CD4-positive, alpha-beta memory T cell (primary cell): Measurements from ENCODE around the gene PYROXD2. TPM values are rescaled to one million over a fixed set of nuclear protein-coding genes. Genes with fewer than 3 reads are reported as not detected.

ENCODE experiments used
- CTCF ChIA-PET: fragments of 350-600 bp; sonication (Branson Sonifier 250); formaldehyde crosslinking; loops from one replicate; lab custom pipeline; 2021; ENCODE audit warnings: inconsistent platforms; ENCODE audit not compliant: partially characterized antibody; lab: Charles Lee
- POLR2A ChIA-PET: fragments of 350-600 bp; sonication (Branson Sonifier 250); formaldehyde crosslinking; loops from one replicate; lab custom pipeline; 2021; ENCODE audit not compliant: partially characterized antibody; lab: Charles Lee
- DNase-seq, 5 donors: peaks; one replicate each; pipeline versions ENCODE4 v3.0.0 to v3.0.0-alpha.2; 2020 to 2022; ENCODE audit warnings: mixed read lengths in 1 of 5
- H3K27ac ChIP-seq: one replicate; pipeline ENCODE4 v1.7.0; 2013; ENCODE audit warnings: low read depth, low read length
- H3K27me3 ChIP-seq: 2 replicates; pipeline ENCODE4 v1.7.0; 2013; ENCODE audit warnings: mild to moderate bottlenecking, low read length, moderate library complexity; ENCODE audit not compliant: insufficient read depth
- H3K36me3 ChIP-seq: 2 replicates; pipeline ENCODE4 v1.7.0; 2013; ENCODE audit warnings: mild to moderate bottlenecking, low read length, moderate library complexity; ENCODE audit not compliant: insufficient read depth
- H3K4me1 ChIP-seq: 2 replicates; pipeline ENCODE4 v1.7.0; 2013; ENCODE audit warnings: mild to moderate bottlenecking, low read length, moderate library complexity; ENCODE audit not compliant: insufficient read depth
- H3K4me3 ChIP-seq, 2 donors: one replicate each; pipeline ENCODE4 v1.7.0; 2013; ENCODE audit warnings: low read length in 2 of 2, mild to moderate bottlenecking in 1 of 2
- H3K9me3 ChIP-seq, 2 donors: one replicate each; pipeline ENCODE4 v1.7.0; 2013; ENCODE audit warnings: low read length in 2 of 2, control low read depth in 1 of 2; ENCODE audit not compliant: control insufficient read depth in 1 of 2
- H3K27ac Mint-ChIP-seq, 7 donors: one replicate each; pipeline ENCODE4 v1.8.0; 2020 to 2021; ENCODE audit warnings: mixed read lengths in 7 of 7, mild to moderate bottlenecking in 6 of 7, inconsistent platforms in 3 of 7, moderate library complexity in 3 of 7
- H3K27me3 Mint-ChIP-seq, 2 donors: one replicate each; pipeline ENCODE4 v1.8.0; 2020 to 2021; ENCODE audit warnings: mixed read lengths in 2 of 2
- H3K36me3 Mint-ChIP-seq, 2 donors: one replicate each; pipeline ENCODE4 v1.8.0; 2020 to 2021; ENCODE audit warnings: mixed read lengths in 2 of 2, inconsistent platforms in 1 of 2, mild to moderate bottlenecking in 1 of 2
- H3K4me1 Mint-ChIP-seq, 4 donors: one replicate each; pipeline ENCODE4 v1.8.0; 2020 to 2021; ENCODE audit warnings: mixed read lengths in 4 of 4, mild to moderate bottlenecking in 1 of 4
- H3K4me3 Mint-ChIP-seq, 8 donors: one replicate each; pipeline ENCODE4 v1.8.0; 2020 to 2021; ENCODE audit warnings: mixed read lengths in 8 of 8, mild to moderate bottlenecking in 7 of 8, moderate library complexity in 6 of 8, inconsistent platforms in 3 of 8
- H3K9me3 Mint-ChIP-seq, 8 donors: one replicate each; pipeline ENCODE4 v1.8.0; 2020 to 2021; ENCODE audit warnings: mixed read lengths in 8 of 8, mild to moderate bottlenecking in 5 of 8, inconsistent platforms in 3 of 8, moderate library complexity in 1 of 8
- intact Hi-C: fragments of 100-400 bp; cut with micrococcal nuclease; formaldehyde crosslinking; loops from one replicate; pipeline ENCODE4 v1.15.1; 2023
- polyA plus RNA-seq, 2 donors: library from polyadenylated mRNA; unstranded; fragments of 300-500 nt; fragmentation: Illumina TruSeq; gene quantifications; one replicate each; pipeline ENCODE4 v1.2.3, GENCODE V29; 2021
- total RNA-seq, 2 experiments: library from RNA; stranded (reverse); gene quantifications; one replicate each; pipeline ENCODE4 v1.2.3, GENCODE V29; 2021

The PYROXD2 gene
- total and polyA plus RNA-seq, 4 experiments from 2014 or later: 0.98 to 36.6 (median 19.5) TPM

DNA sequence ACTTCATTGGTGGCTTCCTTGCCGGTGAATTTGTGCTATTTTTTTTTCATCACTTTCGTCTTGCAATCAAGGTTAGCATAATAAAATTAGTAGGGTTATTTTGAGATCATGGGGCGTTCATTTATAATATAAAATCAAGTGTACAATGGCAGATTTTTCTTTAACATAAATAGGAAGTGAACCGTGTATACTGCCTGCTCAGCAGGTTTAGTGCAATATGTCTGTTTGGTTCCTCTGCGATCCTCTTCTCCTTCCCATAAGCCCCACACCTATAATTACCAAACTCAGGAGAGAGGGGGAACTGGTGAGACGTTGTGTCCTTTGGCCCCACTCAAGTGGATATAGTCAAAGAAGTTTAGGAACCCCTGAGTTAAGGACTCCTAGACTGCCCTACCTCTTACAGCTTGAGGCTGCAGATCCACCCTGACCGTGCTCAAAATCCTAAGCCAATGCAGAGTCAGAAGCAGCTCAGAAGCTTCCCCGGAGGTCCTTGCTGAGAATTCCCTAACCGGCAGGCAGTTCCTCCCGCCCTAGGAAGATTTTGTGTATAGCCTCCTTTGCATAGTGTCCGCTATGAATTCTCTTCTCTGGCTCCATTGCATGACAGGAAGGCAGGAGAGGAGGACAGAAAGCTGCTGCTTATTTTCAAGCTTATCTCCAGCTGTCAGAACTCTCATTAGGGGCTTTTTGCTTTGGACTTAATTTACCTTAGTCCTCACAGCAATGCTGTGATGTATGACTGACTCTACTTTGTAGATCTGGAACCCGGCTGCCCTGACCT is 41.5 kb downstream of the PYROXD2 start:
- Mint-ChIP-seq H3K4me3 (no peak overlapping the region), H3K27me3 (peaks cover 7% of the 10 kb centered on the region in 2 donors), H3K9me3 (peaks cover 0 to 5% (median 0%) of the 10 kb centered on the region in 8 donors), H3K4me1 (no peaks in the 10 kb centered on the region), H3K36me3 (peaks cover 0 to 4% of the 10 kb centered on the region in 2 donors), H3K27ac (no peak overlapping the region)
- Histone ChIP-seq H3K27me3 (no peaks in the 10 kb centered on the region), H3K9me3 (no peaks in the 10 kb centered on the region), H3K4me3 (no peak overlapping the region), H3K27ac (no peak overlapping the region), H3K36me3 (no peaks in the 10 kb centered on the region), H3K4me1 (no peaks in the 10 kb centered on the region)
- ChIA-PET POLR2A (no interaction called here), CTCF (no interaction called here)
- no peak for DNase-seq
- intact Hi-C loops: no loop called here

- CTCF ChIA-PET: no interaction called here
- POLR2A ChIA-PET: no interaction called here
Observed at GRCh38 chr10:98370831-98371820, 43.9 kb downstream of the PYROXD2 start.

GRCh38 chr10:98369801-98370200 is 45.2 kb downstream of the PYROXD2 start:
- Histone ChIP-seq H3K4me1 (no peaks in the 10 kb centered on the region), H3K27me3 (no peaks in the 10 kb centered on the region), H3K36me3 (no peaks in the 10 kb centered on the region), H3K27ac (no peak overlapping the region), H3K4me3 (no peak overlapping the region), H3K9me3 (no peaks in the 10 kb centered on the region)
- DNase-seq: no peak
- H3K27ac Mint-ChIP-seq: no peak overlapping the region
- intact Hi-C loops: no loop called here
- H3K4me3 Mint-ChIP-seq: no peak overlapping the region
- peaks cover 4 to 7% of the 10 kb centered on the region in 2 donors for H3K27me3 Mint-ChIP-seq
- H3K4me1 Mint-ChIP-seq: no peaks in the 10 kb centered on the region
- no peaks in the 10 kb centered on the region for H3K9me3 Mint-ChIP-seq
- no peaks in the 10 kb centered on the region for H3K36me3 Mint-ChIP-seq
- ChIA-PET POLR2A (no interaction called here), CTCF (no interaction called here)

More at GRCh38 chr10:98370831-98371820, 43.9 kb downstream of the PYROXD2 start:
- H3K27ac Mint-ChIP-seq: no peak overlapping the region
- no peaks in the 10 kb centered on the region for H3K9me3 ChIP-seq
- no peaks in the 10 kb centered on the region for H3K36me3 Mint-ChIP-seq
- H3K27ac ChIP-seq: no peak overlapping the region
- no peak for DNase-seq
- H3K4me1 ChIP-seq: no peaks in the 10 kb centered on the region
- peaks cover 7% of the 10 kb centered on the region in 2 donors for H3K27me3 Mint-ChIP-seq
- no peaks in the 10 kb centered on the region for H3K27me3 ChIP-seq
- H3K4me1 Mint-ChIP-seq: no peaks in the 10 kb centered on the region
- H3K4me3 ChIP-seq: no peak overlapping the region
- H3K9me3 Mint-ChIP-seq: peaks cover 0 to 1% (median 0%) of the 10 kb centered on the region in 8 donors
- intact Hi-C loops: no loop called here
- H3K4me3 Mint-ChIP-seq: peak overlapping the region in 1 of 8 donors; percentile 15
- no peaks in the 10 kb centered on the region for H3K36me3 ChIP-seq

GRCh38 chr10:98368644-98369043 is 46.3 kb downstream of the PYROXD2 start:
- DNase-seq: no peak
- Mint-ChIP-seq H3K9me3 (no peaks in the 10 kb centered on the region), H3K4me3 (no peak overlapping the region), H3K36me3 (no peaks in the 10 kb centered on the region), H3K4me1 (no peaks in the 10 kb centered on the region), H3K27ac (no peak overlapping the region), H3K27me3 (peaks cover 4 to 6% of the 10 kb centered on the region in 2 donors)
- no peaks in the 10 kb centered on the region for H3K9me3 ChIP-seq
- H3K27me3 ChIP-seq: no peaks in the 10 kb centered on the region
- no peaks in the 10 kb centered on the region for H3K36me3 ChIP-seq
- H3K27ac ChIP-seq: no peak overlapping the region
- intact Hi-C loops: no loop called here
- CTCF ChIA-PET: no interaction called here
- H3K4me3 ChIP-seq: no peak overlapping the region
- POLR2A ChIA-PET: no interaction called here
- H3K4me1 ChIP-seq: no peaks in the 10 kb centered on the region

DNA sequence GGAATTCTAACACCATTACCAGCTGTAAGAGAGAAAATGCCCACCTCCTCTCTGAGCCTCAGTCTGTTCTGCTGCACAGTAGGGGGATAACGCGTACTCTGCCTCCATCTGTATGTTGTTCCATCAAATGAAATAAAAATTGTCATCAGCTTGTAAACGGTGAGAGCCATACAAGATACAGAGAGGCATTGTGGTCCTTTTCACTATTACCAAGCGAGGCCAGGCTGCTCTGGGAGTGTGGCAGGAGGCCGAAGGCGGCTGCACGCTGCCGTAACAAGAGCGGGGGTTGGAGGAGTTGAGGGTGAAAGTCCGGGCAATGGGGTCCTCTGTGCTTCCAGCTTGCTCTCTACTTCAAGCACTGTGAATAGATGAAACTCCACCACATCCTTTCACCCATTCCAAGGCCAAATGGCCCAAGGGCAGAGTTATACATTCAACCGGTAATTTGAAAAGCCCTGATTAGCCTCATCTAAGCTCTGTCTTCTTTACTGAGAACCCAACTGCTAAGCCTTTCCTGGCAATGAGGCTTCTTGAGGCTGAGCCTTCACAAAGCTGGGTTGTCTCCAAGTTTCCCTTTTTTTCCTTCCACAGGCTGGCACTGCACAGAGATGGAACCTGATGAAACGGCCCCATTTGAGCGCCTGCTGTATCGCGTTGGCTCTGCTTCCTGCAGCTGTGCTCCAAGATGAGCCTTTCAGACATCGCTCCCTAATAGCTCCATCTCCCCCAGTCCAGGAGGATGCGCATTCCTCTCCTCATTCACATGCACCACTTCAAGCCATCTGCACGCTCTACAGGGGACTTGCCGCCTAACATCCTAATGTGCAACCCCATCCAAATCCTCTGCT is 47.2 kb downstream of the PYROXD2 start:
- H3K4me3 ChIP-seq: no peak overlapping the region
- no peak overlapping the region for H3K27ac ChIP-seq
- no peaks in the 10 kb centered on the region for H3K9me3 ChIP-seq
- no peaks in the 10 kb centered on the region for H3K36me3 Mint-ChIP-seq
- POLR2A ChIA-PET: no interaction called here
- H3K4me1 Mint-ChIP-seq: no peaks in the 10 kb centered on the region
- CTCF ChIA-PET: no interaction called here
- peak overlapping the region in 1 of 8 donors; percentile 3 for H3K4me3 Mint-ChIP-seq
- H3K27me3 Mint-ChIP-seq: peaks cover 4 to 6% of the 10 kb centered on the region in 2 donors
- H3K27ac Mint-ChIP-seq: no peak overlapping the region
- no peaks in the 10 kb centered on the region for H3K27me3 ChIP-seq
- H3K4me1 ChIP-seq: no peaks in the 10 kb centered on the region
- no peaks in the 10 kb centered on the region for H3K36me3 ChIP-seq
- no peaks in the 10 kb centered on the region for H3K9me3 Mint-ChIP-seq
- DNase-seq: no peak
- intact Hi-C loops: no loop called here

DNA sequence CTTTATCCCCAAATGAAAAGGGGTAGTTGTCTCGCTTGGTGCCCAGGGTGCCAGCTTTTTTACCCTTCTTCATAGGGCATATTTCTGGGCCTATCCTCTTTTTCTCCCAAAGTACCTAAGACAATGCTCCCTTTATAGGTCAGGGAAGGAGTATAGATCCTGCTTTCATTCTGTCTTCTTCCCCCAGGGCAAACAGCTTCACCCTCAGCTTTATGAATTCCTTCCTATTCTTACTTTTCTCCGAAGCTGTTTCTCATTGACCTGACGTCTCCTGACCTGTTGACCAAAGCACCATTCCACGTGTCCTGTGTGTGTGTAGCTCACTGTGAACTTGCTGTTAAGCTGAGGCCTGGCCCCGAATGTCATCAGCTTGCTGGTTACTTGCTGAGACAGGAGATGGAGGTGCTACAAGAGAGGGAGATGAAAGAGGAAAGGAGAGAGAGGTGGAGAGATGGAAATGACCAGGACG is 48.9 kb downstream of the PYROXD2 start:
- H3K4me1 ChIP-seq: no peaks in the 10 kb centered on the region
- H3K27me3 Mint-ChIP-seq: peaks cover 2 to 4% of the 10 kb centered on the region in 2 donors
- intact Hi-C loops: no loop called here
- H3K4me3 Mint-ChIP-seq: no peak overlapping the region
- H3K27me3 ChIP-seq: no peaks in the 10 kb centered on the region
- H3K27ac Mint-ChIP-seq: peak overlapping the region in 1 of 7 donors; percentile 37
- ChIA-PET CTCF (interaction anchor here (1.0 to 1.3 kb wide), 2 partner anchors 60 to 70 kb away, joined by 3 read pairs; no protein-coding TSS in a partner anchor), POLR2A (no interaction called here)
- H3K36me3 ChIP-seq: no peaks in the 10 kb centered on the region
- no peaks in the 10 kb centered on the region for H3K9me3 Mint-ChIP-seq
- H3K4me1 Mint-ChIP-seq: peaks cover 2 to 6% (median 4%) of the 10 kb centered on the region in 4 donors
- H3K27ac ChIP-seq: no peak overlapping the region
- DNase-seq: no peak
- H3K4me3 ChIP-seq: no peak overlapping the region
- H3K36me3 Mint-ChIP-seq: no peaks in the 10 kb centered on the region
- H3K9me3 ChIP-seq: no peaks in the 10 kb centered on the region
